Rectal smooth muscle tissue (tissue), 1 donor: ENCODE measurements around the gene BFSP2.
A peak's percentile ranks its signal among the peaks of the same experiment; 100 is the strongest.

Source experiments
- H3K27ac ChIP-seq: one replicate; pipeline ENCODE4 v1.7.0; 2013; ENCODE audit warnings: low read depth, low read length, inconsistent platforms
- H3K27me3 ChIP-seq: one replicate; pipeline ENCODE4 v1.7.0; 2013; ENCODE audit warnings: low read length; ENCODE audit not compliant: control insufficient read depth, insufficient read depth
- H3K36me3 ChIP-seq: one replicate; pipeline ENCODE4 v1.7.0; 2013; ENCODE audit warnings: low read length; ENCODE audit not compliant: control insufficient read depth, insufficient read depth
- H3K4me1 ChIP-seq: one replicate; pipeline ENCODE4 v1.7.0; 2013; ENCODE audit warnings: low read length; ENCODE audit not compliant: control insufficient read depth, insufficient read depth
- H3K4me3 ChIP-seq: one replicate; pipeline ENCODE4 v1.7.0; 2013; ENCODE audit warnings: low read length
- H3K9ac ChIP-seq: one replicate; pipeline ENCODE4 v1.7.0; 2013; ENCODE audit warnings: low read length

BFSP2 gene

DNA sequence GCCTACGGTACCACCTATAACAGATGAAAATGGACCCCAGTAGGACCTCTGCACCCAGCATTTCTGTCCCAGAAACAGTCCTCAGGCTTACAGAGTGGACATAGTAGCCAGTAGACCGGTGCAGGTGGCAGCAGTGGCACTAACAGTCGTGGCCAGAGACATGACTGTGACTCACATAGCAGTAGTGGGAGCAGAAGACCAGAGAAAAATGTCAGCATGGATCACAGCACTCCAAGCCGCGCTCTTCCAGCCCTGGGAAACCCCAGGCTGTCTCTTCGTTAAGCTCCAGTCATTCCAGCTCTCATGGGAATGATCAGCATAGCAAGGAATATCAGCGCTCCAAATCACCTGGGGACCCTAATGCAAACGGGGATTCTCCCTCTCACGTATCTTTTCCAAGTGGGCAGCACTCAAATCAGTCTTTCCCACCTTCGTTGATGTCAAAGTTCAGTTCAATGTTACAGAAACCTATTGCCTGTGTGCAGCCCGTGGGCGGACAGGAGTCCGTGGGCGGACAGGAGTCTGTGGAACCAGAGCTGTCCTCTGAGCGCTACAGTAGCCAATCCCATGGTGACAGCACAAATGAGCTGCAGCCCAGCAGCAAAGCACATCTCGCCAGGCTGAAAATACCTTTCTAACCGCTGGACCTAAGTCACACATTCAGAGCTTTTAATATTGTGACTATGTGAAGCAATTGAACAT lies 10.5 kb downstream of the BFSP2 start:
- Histone ChIP-seq H3K36me3 (no peaks in the 10 kb centered on the region), H3K4me1 (peaks cover 5% of the 10 kb centered on the region), H3K9ac (no peak overlapping the region), H3K4me3 (no peak overlapping the region), H3K27ac (no peak overlapping the region), H3K27me3 (peaks cover 2% of the 10 kb centered on the region)

DNA sequence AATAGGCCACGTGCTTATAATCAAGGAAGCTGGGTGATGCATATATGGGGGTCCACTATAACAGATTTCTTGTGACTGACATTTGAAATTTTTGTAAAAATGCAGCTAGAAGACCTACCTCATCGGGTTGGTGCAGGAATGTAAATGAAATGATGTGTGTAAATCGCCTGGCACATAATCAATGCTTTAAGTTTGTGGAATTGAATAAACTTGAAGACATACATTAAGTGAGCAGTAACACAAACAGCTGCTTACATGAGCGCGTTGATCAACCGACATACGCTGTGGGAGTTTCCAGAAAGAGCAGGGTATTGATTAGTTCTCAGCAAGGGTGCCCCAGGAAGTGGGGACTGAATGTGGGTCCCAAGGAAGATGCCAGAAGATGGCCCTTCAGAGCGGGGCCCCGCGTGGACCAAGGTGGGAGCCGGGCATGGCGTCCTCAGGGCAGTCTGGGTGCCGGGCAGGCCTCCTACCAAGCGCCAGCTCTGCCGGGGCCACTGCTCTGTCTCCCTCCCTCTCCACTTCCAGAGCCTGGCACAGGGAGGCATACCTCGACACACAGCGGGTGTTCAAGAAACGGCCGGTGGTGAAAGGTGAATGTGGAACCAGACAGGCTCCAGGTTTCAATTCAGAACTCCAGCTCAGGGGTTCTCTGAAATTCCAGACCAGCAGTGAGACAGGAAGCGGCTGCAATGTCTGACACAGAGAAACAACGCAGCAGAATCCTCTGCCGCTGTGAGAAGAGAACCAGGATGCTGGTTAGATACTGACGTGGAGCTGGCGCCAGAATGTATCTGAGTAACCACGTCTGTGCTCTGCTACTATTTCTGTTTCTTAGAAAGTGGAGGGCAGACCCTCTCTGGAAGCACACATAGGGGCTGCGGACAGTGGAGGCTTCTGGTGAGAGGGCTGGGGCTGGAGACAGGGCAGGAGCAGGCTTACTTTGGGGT lies 12.6 kb downstream of the BFSP2 start:
- H3K27ac ChIP-seq, result no peak overlapping the region
- peaks cover 2% of the 10 kb centered on the region for H3K27me3 ChIP-seq
- no peaks in the 10 kb centered on the region for H3K36me3 ChIP-seq
- peaks cover 5% of the 10 kb centered on the region for H3K4me1 ChIP-seq
- H3K4me3 ChIP-seq, result peak overlapping the region; percentile 37
- H3K9ac ChIP-seq, result no peak overlapping the region

- no peaks in the 10 kb centered on the region for H3K36me3 ChIP-seq
- H3K27ac ChIP-seq, result no peak overlapping the region
- H3K4me1 ChIP-seq, result peaks cover 5% of the 10 kb centered on the region
- H3K4me3 ChIP-seq, result peak overlapping the region; percentile 37
- no peak overlapping the region for H3K9ac ChIP-seq
- H3K27me3 ChIP-seq, result peaks cover 2% of the 10 kb centered on the region
Observed at GRCh38 chr3:133413161-133414020, 13.5 kb downstream of the BFSP2 start.

- H3K36me3 ChIP-seq, result no peaks in the 10 kb centered on the region
- peaks cover 5% of the 10 kb centered on the region for H3K4me1 ChIP-seq
- peaks cover 2% of the 10 kb centered on the region for H3K27me3 ChIP-seq
- H3K9ac ChIP-seq, result no peak overlapping the region
- H3K4me3 ChIP-seq, result no peak overlapping the region
- no peak overlapping the region for H3K27ac ChIP-seq
Observed at GRCh38 chr3:133414021-133414392, 14.2 kb downstream of the BFSP2 start.

DNA sequence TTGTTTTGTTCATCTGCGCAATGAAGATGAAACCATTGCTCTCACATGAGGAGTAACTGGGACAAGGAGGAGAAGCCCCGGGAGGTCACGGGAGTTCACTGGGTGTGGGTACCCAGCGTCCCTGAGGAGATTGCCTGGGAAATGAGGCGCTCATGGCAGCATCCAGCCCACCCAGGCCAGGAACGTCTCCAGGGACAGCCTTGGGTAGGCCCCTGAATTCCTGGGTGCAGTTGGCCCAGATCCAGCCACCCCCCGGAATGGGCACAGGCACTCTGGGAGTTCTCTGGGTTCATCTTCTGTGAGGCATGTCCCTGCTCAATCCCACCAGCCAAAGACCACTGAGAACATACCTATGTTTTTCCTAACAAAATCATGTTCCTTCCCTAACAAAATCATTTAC lies 18.5 kb downstream of the BFSP2 start:
- Histone ChIP-seq H3K4me3 (no peak overlapping the region), H3K4me1 (peaks cover 2% of the 10 kb centered on the region)

GRCh38 chr3:133419151-133419909 lies 19.5 kb downstream of the BFSP2 start:
- Histone ChIP-seq H3K4me3 (no peak overlapping the region), H3K27ac (no peak overlapping the region), H3K27me3 (no peaks in the 10 kb centered on the region), H3K4me1 (no peaks in the 10 kb centered on the region), H3K36me3 (no peaks in the 10 kb centered on the region), H3K9ac (no peak overlapping the region)

More for the DNA sequence above, 18.5 kb downstream of the BFSP2 start:
- Histone ChIP-seq H3K27ac (no peak overlapping the region), H3K9ac (no peak overlapping the region), H3K36me3 (no peaks in the 10 kb centered on the region), H3K27me3 (no peaks in the 10 kb centered on the region)

- H3K27me3 ChIP-seq, result peaks cover 3% of the 10 kb centered on the region
- H3K4me3 ChIP-seq, result no peak overlapping the region
- no peaks in the 10 kb centered on the region for H3K4me1 ChIP-seq
- H3K9ac ChIP-seq, result no peak overlapping the region
- no peak overlapping the region for H3K27ac ChIP-seq
- no peaks in the 10 kb centered on the region for H3K36me3 ChIP-seq
Observed at GRCh38 chr3:133424937-133425869, 25.3 kb downstream of the BFSP2 start.

DNA sequence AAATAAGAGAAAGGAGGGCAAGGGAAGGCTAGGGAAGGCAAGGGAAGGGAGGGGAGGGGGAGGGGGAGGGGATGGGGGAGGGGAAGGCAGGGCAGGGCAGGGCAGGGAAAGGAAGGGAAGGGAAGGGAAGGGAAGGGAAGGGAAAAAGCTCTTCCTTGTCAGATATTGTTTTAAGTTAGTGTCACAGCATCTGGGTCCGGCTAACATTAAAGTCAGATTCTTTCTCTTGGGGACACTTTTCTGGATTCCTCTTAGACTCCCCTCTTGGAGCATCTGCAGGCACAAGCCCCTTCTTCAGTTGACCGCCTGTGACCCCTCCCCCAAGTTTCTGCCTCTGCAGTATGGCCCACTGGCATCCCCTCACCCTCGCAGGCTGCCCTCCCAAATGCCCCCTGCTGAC lies 26.0 kb downstream of the BFSP2 start:
- peaks cover 3% of the 10 kb centered on the region for H3K27me3 ChIP-seq
- no peak overlapping the region for H3K4me3 ChIP-seq
- H3K36me3 ChIP-seq, result no peaks in the 10 kb centered on the region
- no peak overlapping the region for H3K27ac ChIP-seq
- no peak overlapping the region for H3K9ac ChIP-seq
- H3K4me1 ChIP-seq, result no peaks in the 10 kb centered on the region

GRCh38 chr3:133426721-133427120 lies 26.9 kb downstream of the BFSP2 start:
- H3K27ac ChIP-seq, result no peak overlapping the region
- peaks cover 3% of the 10 kb centered on the region for H3K27me3 ChIP-seq
- no peaks in the 10 kb centered on the region for H3K4me1 ChIP-seq
- no peaks in the 10 kb centered on the region for H3K36me3 ChIP-seq
- H3K9ac ChIP-seq, result no peak overlapping the region
- H3K4me3 ChIP-seq, result no peak overlapping the region

GRCh38 chr3:133428552-133428951 lies 28.7 kb downstream of the BFSP2 start:
- H3K27me3 ChIP-seq, result peaks cover 3% of the 10 kb centered on the region
- H3K9ac ChIP-seq, result no peak overlapping the region
- no peaks in the 10 kb centered on the region for H3K36me3 ChIP-seq
- H3K27ac ChIP-seq, result no peak overlapping the region
- H3K4me3 ChIP-seq, result no peak overlapping the region
- H3K4me1 ChIP-seq, result no peaks in the 10 kb centered on the region

DNA sequence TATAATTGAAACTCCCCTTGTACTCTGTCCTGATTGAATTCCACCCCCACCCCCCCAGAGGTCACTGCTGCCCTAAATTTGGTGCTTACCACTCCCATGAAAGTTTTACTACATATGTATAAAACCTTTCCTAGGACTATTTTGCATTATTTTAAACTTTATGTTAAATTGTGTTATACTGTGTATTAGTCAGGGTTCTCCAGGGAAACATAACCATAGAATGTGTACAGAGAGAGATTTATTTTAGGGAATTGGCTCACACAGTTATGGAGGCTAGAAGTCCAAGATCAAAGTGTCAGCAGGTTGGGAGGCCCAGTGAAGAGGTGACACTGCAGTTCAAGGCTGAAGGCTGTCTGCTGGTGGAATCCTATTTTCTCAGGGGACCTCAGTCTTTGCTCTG lies 29.2 kb downstream of the BFSP2 start:
- Histone ChIP-seq H3K4me1 (no peaks in the 10 kb centered on the region), H3K9ac (no peak overlapping the region), H3K27ac (no peak overlapping the region), H3K4me3 (no peak overlapping the region), H3K27me3 (peaks cover 3% of the 10 kb centered on the region), H3K36me3 (no peaks in the 10 kb centered on the region)
